ENCODE results near the gene CFAP46.
"Not testable (repeated sequence)": the region's sequence is repeated elsewhere in the genome, so short reads cannot be mapped to it uniquely, and the experiment has no call there.

CFAP46 gene

GRCh38 chr10:132943791-132944404, 1.5 kb upstream of the CFAP46 start:
- no peak for DNase-seq

GRCh38 chr10:132943058-132943790, 854 bp upstream of the CFAP46 start:
- no peak for DNase-seq

GRCh38 chr10:132941640-132942051, 724 bp downstream of the CFAP46 start:
- DNase-seq: no peak

GRCh38 chr10:132940791-132941465, 1.4 kb downstream of the CFAP46 start:
- DNase-seq: no peak

GRCh38 chr10:132939957-132940790, 2.2 kb downstream of the CFAP46 start:
- DNase-seq: no peak

GRCh38 chr10:132939378-132939955, 2.9 kb downstream of the CFAP46 start:
- no peak for DNase-seq

GRCh38 chr10:132938472-132939339, 3.7 kb downstream of the CFAP46 start:
- DNase-seq: no peak

- DNase-seq: no peak
These were observed 4.5 kb downstream of the CFAP46 start for GRCh38 chr10:132937861-132938260.

GRCh38 chr10:132934953-132935352, 7.4 kb downstream of the CFAP46 start:
- DNase-seq: no peak

GRCh38 chr10:132933308-132934042, 8.9 kb downstream of the CFAP46 start:
- no peak for DNase-seq

GRCh38 chr10:132932461-132933307, 9.7 kb downstream of the CFAP46 start:
- no peak for DNase-seq

- DNase-seq: not testable (repeated sequence)
These were observed 10.8 kb downstream of the CFAP46 start for GRCh38 chr10:132931258-132932250.

- not testable (repeated sequence) for DNase-seq
These were observed 11.7 kb downstream of the CFAP46 start for GRCh38 chr10:132930701-132931100.

- DNase-seq: no peak
These were observed 12.3 kb downstream of the CFAP46 start for GRCh38 chr10:132929953-132930548.

GRCh38 chr10:132929480-132929879, 12.9 kb downstream of the CFAP46 start:
- DNase-seq: no peak

GRCh38 chr10:132928261-132928660, 14.1 kb downstream of the CFAP46 start:
- no peak for DNase-seq

- no peak for DNase-seq
These were observed 14.5 kb downstream of the CFAP46 start for GRCh38 chr10:132927824-132928223.

Data from NCI-H774 (cell line).